Measurements from ENCODE around the gene PLA2G3. TPM values are rescaled to one million over a fixed set of nuclear protein-coding genes. Genes with fewer than 3 reads are reported as not detected.

Gene PLA2G3
- total and polyA plus RNA-seq, 2 of the 8 experiments (the other 6 are each of a cell fraction or from before 2014, with no cell fraction given), result 18.1 to 25.9 TPM

- TF ChIP-seq, protein P1, sequence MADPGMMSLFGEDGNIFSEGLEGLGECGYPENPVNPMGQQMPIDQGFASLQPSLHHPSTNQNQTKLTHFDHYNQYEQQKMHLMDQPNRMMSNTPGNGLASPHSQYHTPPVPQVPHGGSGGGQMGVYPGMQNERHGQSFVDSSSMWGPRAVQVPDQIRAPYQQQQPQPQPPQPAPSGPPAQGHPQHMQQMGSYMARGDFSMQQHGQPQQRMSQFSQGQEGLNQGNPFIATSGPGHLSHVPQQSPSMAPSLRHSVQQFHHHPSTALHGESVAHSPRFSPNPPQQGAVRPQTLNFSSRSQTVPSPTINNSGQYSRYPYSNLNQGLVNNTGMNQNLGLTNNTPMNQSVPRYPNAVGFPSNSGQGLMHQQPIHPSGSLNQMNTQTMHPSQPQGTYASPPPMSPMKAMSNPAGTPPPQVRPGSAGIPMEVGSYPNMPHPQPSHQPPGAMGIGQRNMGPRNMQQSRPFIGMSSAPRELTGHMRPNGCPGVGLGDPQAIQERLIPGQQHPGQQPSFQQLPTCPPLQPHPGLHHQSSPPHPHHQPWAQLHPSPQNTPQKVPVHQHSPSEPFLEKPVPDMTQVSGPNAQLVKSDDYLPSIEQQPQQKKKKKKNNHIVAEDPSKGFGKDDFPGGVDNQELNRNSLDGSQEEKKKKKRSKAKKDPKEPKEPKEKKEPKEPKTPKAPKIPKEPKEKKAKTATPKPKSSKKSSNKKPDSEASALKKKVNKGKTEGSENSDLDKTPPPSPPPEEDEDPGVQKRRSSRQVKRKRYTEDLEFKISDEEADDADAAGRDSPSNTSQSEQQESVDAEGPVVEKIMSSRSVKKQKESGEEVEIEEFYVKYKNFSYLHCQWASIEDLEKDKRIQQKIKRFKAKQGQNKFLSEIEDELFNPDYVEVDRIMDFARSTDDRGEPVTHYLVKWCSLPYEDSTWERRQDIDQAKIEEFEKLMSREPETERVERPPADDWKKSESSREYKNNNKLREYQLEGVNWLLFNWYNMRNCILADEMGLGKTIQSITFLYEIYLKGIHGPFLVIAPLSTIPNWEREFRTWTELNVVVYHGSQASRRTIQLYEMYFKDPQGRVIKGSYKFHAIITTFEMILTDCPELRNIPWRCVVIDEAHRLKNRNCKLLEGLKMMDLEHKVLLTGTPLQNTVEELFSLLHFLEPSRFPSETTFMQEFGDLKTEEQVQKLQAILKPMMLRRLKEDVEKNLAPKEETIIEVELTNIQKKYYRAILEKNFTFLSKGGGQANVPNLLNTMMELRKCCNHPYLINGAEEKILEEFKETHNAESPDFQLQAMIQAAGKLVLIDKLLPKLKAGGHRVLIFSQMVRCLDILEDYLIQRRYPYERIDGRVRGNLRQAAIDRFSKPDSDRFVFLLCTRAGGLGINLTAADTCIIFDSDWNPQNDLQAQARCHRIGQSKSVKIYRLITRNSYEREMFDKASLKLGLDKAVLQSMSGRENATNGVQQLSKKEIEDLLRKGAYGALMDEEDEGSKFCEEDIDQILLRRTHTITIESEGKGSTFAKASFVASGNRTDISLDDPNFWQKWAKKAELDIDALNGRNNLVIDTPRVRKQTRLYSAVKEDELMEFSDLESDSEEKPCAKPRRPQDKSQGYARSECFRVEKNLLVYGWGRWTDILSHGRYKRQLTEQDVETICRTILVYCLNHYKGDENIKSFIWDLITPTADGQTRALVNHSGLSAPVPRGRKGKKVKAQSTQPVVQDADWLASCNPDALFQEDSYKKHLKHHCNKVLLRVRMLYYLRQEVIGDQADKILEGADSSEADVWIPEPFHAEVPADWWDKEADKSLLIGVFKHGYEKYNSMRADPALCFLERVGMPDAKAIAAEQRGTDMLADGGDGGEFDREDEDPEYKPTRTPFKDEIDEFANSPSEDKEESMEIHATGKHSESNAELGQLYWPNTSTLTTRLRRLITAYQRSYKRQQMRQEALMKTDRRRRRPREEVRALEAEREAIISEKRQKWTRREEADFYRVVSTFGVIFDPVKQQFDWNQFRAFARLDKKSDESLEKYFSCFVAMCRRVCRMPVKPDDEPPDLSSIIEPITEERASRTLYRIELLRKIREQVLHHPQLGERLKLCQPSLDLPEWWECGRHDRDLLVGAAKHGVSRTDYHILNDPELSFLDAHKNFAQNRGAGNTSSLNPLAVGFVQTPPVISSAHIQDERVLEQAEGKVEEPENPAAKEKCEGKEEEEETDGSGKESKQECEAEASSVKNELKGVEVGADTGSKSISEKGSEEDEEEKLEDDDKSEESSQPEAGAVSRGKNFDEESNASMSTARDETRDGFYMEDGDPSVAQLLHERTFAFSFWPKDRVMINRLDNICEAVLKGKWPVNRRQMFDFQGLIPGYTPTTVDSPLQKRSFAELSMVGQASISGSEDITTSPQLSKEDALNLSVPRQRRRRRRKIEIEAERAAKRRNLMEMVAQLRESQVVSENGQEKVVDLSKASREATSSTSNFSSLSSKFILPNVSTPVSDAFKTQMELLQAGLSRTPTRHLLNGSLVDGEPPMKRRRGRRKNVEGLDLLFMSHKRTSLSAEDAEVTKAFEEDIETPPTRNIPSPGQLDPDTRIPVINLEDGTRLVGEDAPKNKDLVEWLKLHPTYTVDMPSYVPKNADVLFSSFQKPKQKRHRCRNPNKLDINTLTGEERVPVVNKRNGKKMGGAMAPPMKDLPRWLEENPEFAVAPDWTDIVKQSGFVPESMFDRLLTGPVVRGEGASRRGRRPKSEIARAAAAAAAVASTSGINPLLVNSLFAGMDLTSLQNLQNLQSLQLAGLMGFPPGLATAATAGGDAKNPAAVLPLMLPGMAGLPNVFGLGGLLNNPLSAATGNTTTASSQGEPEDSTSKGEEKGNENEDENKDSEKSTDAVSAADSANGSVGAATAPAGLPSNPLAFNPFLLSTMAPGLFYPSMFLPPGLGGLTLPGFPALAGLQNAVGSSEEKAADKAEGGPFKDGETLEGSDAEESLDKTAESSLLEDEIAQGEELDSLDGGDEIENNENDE (IDR thresholded peaks at IDR 0.05; ENCODE audit: insufficient replicate concordance, low read length), result no peak
- TF ChIP-seq EGR1 (IDR thresholded peaks at IDR 0.05; ENCODE audit: borderline replicate concordance, low read depth, low read length), result no peak
- no peak for TF ChIP-seq USF2 (IDR thresholded peaks at IDR 0.05; ENCODE audit: low read length)
- TF ChIP-seq CBX8 (IDR thresholded peaks at IDR 0.05; ENCODE audit: borderline replicate concordance, low read depth, low read length), result no peak
- no peak for TF ChIP-seq TBP (IDR thresholded peaks at IDR 0.05; ENCODE audit: low read depth, low read length)
- no peak for TF ChIP-seq KDM1A (IDR thresholded peaks at IDR 0.05; ENCODE audit: borderline replicate concordance, low read length)
- no peak for TF ChIP-seq NRF1 (IDR thresholded peaks at IDR 0.05; ENCODE audit: low read depth, low read length)
- no peak for TF ChIP-seq BCL11A (IDR thresholded peaks at IDR 0.05; ENCODE audit: low read depth in 2 of 2, low read length in 2 of 2)
- TF ChIP-seq JUND (IDR thresholded peaks at IDR 0.05; ENCODE audit: low read length), result no peak
- TF ChIP-seq KDM4A (IDR thresholded peaks at IDR 0.05; ENCODE audit: low read depth, low read length, severe bottlenecking), result no peak
These were observed 15.4 kb downstream of the PLA2G3 start (continued) for GRCh38 chr22:31124811-31125465.

Measured in H1 (cell line).